ENCODE measurements around the gene GPM6B.

DNA sequence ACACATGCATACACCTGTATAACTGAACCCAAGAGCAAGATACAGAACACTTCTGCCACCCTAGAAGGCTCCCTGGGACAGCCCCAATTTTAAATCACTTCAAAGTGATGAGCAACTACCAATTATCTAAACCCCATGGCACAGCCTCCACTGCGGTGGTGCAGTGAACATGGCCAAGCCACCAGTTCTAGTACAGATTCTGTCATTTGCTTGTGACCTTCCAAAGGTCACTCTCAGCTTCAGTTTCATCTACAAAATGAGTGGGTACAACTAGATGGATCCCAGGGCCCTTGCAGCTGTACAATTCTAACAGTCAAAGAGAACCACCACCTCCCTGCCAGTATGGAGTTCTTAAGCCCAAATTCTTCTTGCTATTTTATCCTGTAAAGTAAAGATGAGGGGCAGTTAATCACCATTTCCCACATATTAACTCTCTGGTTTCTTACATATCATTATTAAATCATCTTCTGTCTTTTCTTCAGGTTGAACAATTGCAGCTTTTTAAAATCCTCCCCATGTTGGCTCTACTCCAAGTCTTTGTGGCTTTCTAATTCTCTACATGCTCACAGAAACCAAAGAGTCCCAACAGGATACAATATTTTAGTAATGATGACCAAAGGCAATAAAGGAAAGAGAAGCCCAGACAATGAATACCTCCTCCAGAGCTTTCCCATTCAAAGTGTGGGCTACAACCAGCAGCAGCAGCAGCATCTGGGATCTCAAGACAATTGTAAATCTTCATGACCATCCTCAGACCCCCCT, 39.0 kb upstream of the GPM6B start:
- TF ChIP-seq, protein P1, sequence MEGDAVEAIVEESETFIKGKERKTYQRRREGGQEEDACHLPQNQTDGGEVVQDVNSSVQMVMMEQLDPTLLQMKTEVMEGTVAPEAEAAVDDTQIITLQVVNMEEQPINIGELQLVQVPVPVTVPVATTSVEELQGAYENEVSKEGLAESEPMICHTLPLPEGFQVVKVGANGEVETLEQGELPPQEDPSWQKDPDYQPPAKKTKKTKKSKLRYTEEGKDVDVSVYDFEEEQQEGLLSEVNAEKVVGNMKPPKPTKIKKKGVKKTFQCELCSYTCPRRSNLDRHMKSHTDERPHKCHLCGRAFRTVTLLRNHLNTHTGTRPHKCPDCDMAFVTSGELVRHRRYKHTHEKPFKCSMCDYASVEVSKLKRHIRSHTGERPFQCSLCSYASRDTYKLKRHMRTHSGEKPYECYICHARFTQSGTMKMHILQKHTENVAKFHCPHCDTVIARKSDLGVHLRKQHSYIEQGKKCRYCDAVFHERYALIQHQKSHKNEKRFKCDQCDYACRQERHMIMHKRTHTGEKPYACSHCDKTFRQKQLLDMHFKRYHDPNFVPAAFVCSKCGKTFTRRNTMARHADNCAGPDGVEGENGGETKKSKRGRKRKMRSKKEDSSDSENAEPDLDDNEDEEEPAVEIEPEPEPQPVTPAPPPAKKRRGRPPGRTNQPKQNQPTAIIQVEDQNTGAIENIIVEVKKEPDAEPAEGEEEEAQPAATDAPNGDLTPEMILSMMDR (IDR thresholded peaks at IDR 0.05; ENCODE audit: extremely low read depth in 1 of 2, insufficient read depth in 1 of 2, low read depth in 1 of 2, low read length in 2 of 2): no peak
- no peak for TF ChIP-seq POLR2A (IDR thresholded peaks at IDR 0.05; ENCODE audit: low read depth, low read length)
- TF ChIP-seq EZH2 (IDR thresholded peaks at IDR 0.05; ENCODE audit: borderline replicate concordance, low read depth, low read length, severe bottlenecking): no peak
- TF ChIP-seq MYC (IDR thresholded peaks at IDR 0.05; ENCODE audit: low read depth, low read length): no peak
- TF ChIP-seq JUN (IDR thresholded peaks at IDR 0.05; ENCODE audit: borderline replicate concordance, insufficient read depth, insufficient read length, low read depth): no peak
- TF ChIP-seq POLR2AphosphoS5 (IDR thresholded peaks at IDR 0.05; ENCODE audit: insufficient read depth, low read depth, low read length): no peak
- TF ChIP-seq, protein P2, sequence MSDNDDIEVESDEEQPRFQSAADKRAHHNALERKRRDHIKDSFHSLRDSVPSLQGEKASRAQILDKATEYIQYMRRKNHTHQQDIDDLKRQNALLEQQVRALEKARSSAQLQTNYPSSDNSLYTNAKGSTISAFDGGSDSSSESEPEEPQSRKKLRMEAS (IDR thresholded peaks at IDR 0.05; ENCODE audit: insufficient read depth, insufficient read length): no peak
- no peak for TF ChIP-seq FOS (IDR thresholded peaks at IDR 0.05; ENCODE audit: borderline replicate concordance, insufficient read depth, low read length)
- no peak for TF ChIP-seq GATA2 (IDR thresholded peaks at IDR 0.05; ENCODE audit: insufficient read depth, insufficient read length, low read depth, low read length)
